Endothelial cell of umbilical vein (primary cell): Measurements from ENCODE around the gene TGFBR2. TPM values are rescaled to one million over a fixed set of nuclear protein-coding genes. Genes with fewer than 3 reads are reported as not detected.

Source experiments
- BruUV-seq: library from RNA; stranded (reverse); fragments of 400-500 nt; replicated peaks from 2 replicates; lab custom pipeline; 2021; lab: Mats Ljungman, UMichigan
- CTCF ChIA-PET: fragments of 300-600, 350-600 bp; sonication (Branson Sonifier 250); formaldehyde crosslinking; loops from one replicate; lab custom pipeline; 2021; ENCODE audit warnings: antibody characterized with exemption, inconsistent platforms; lab: Charles Lee
- POLR2A ChIA-PET: fragments of 300-600, 350-600 bp; sonication (Branson Sonifier 250); formaldehyde crosslinking; loops from one replicate; lab custom pipeline; 2021; ENCODE audit warnings: antibody characterized with exemption, inconsistent platforms; lab: Charles Lee
- DNase-seq: peaks from one replicate; pipeline ENCODE4 v3.0.0-alpha.2; 2011; ENCODE audit warnings: low read depth, low spot score
- FAIRE-seq: peaks from 2 replicates; lab custom pipeline; 2011; peaks lifted over from hg19 to GRCh38; lab: Jason Lieb, UNC
- H2AFZ ChIP-seq: 2 replicates; pipeline ENCODE4 v1.6.0; 2012; ENCODE audit warnings: low read depth, low read length, control low read depth, inconsistent platforms
- H3K27ac ChIP-seq: 2 replicates; pipeline ENCODE4 v1.5.1; 2011; ENCODE audit warnings: low read depth, mild to moderate bottlenecking, control low read depth, low read length, moderate library complexity; ENCODE audit not compliant: insufficient read depth
- H3K27me3 ChIP-seq, 2 experiments: 2 replicates each; pipeline versions ENCODE4 v1.6.0 to v1.6.1; 2011; ENCODE audit warnings: low read length in 2 of 2, mixed read lengths in 1 of 2; ENCODE audit not compliant: control insufficient read depth in 2 of 2, insufficient read depth in 2 of 2
- H3K36me3 ChIP-seq, 2 experiments: 2 replicates in 1 of 2; 3 replicates in 1 of 2; pipeline ENCODE4 v1.5.1; 2011; ENCODE audit warnings: low read length in 2 of 2, mild to moderate bottlenecking in 1 of 2, moderate library complexity in 1 of 2; ENCODE audit not compliant: control insufficient read depth in 2 of 2, insufficient read depth in 2 of 2; ENCODE audit errors: extremely low read depth in 1 of 2
- H3K4me1 ChIP-seq: 3 replicates; pipeline ENCODE4 v1.5.1; 2011; ENCODE audit warnings: mild to moderate bottlenecking, low read length; ENCODE audit not compliant: control insufficient read depth, insufficient read depth; ENCODE audit errors: extremely low read depth
- H3K4me2 ChIP-seq: 2 replicates; pipeline ENCODE4 v1.6.1; 2011; ENCODE audit warnings: low read length, control low read depth, mixed read lengths; ENCODE audit not compliant: insufficient read depth
- H3K4me3 ChIP-seq, 3 experiments: fragments of 200-600 bp in 1 of 3; sonication (generic), shearing (Covaris generic) in 1 of 3; replicated peaks in 1 of 3; 2 replicates each; pipeline ENCODE4 v1.5.1; 2011 to 2016; ENCODE audit warnings: control low read depth in 3 of 3, low read length in 3 of 3, mild to moderate bottlenecking in 2 of 3, inconsistent platforms in 1 of 3, low read depth in 1 of 3, moderate library complexity in 1 of 3; ENCODE audit not compliant: insufficient read depth in 1 of 3
- H3K79me2 ChIP-seq: 2 replicates; pipeline ENCODE4 v1.6.0; 2012; ENCODE audit warnings: low read length, inconsistent platforms; ENCODE audit not compliant: control insufficient read depth, insufficient read depth
- H3K9ac ChIP-seq: replicated peaks from 2 replicates; pipeline ENCODE3; 2011; ENCODE audit warnings: low read length, control low read depth; ENCODE audit not compliant: insufficient read depth; ENCODE audit errors: extremely low read depth
- H3K9me1 ChIP-seq: replicated peaks from 3 replicates; pipeline ENCODE4 v1.6.0; 2011; ENCODE audit warnings: mild to moderate bottlenecking, low read length; ENCODE audit not compliant: control insufficient read depth, insufficient read depth; ENCODE audit errors: extremely low read depth
- H3K9me3 ChIP-seq: replicated peaks from 2 replicates; pipeline ENCODE4 v1.5.1; 2012; ENCODE audit warnings: low read length, inconsistent platforms; ENCODE audit not compliant: control insufficient read depth, insufficient read depth
- H4K20me1 ChIP-seq: replicated peaks from 2 replicates; pipeline ENCODE3; 2011; ENCODE audit warnings: mild to moderate bottlenecking, low read length; ENCODE audit not compliant: control insufficient read depth, insufficient read depth; ENCODE audit errors: extremely low read depth
- EZH2 ChIP-seq: IDR thresholded peaks from 2 replicates; pipeline ENCODE4 v1.6.1; 2012; ENCODE audit warnings: borderline replicate concordance, low read depth, mild to moderate bottlenecking, moderate library complexity, low read length, inconsistent platforms; ENCODE audit not compliant: severe bottlenecking
- FOS ChIP-seq: IDR thresholded peaks from 2 replicates; pipeline ENCODE4 v1.6.1; 2011; ENCODE audit warnings: mild to moderate bottlenecking, low read length, moderate library complexity, borderline replicate concordance; ENCODE audit not compliant: insufficient read depth
- GATA2 ChIP-seq: IDR thresholded peaks from 2 replicates; pipeline ENCODE4 v1.7.0; 2011; ENCODE audit warnings: low read depth, mild to moderate bottlenecking, moderate library complexity, mixed read lengths, low read length; ENCODE audit not compliant: insufficient read length, insufficient read depth
- JUN ChIP-seq: IDR thresholded peaks from 2 replicates; pipeline ENCODE4 v1.6.1; 2011; ENCODE audit warnings: borderline replicate concordance, low read depth; ENCODE audit not compliant: insufficient read length, insufficient read depth
- MAX ChIP-seq: IDR thresholded peaks from 2 replicates; pipeline ENCODE4 v1.6.1; 2011; ENCODE audit not compliant: insufficient read depth, insufficient read length
- MYC ChIP-seq: IDR thresholded peaks from one replicate; pipeline ENCODE4 v1.6.1; 2011; ENCODE audit warnings: mild to moderate bottlenecking, low read depth, low read length
- POLR2A ChIP-seq: IDR thresholded peaks from 2 replicates; pipeline ENCODE4 v1.6.1; 2012; ENCODE audit warnings: low read depth, mild to moderate bottlenecking, control low read depth, low read length
- dilution Hi-C: fragments of 300-500 bp; cut with MboI; formaldehyde crosslinking; loops from one replicate; pipeline ENCODE4 v1.15.0; 2019; ENCODE audit warnings: low sequenced_read_pairs; ENCODE audit not compliant: extremely low pct_ligation_motif_present
- intact Hi-C: fragments of 100-400 bp; cut with micrococcal nuclease; formaldehyde crosslinking; loops from one replicate; pipeline ENCODE4 v1.10.0; 2022
- polyA plus RNA-seq, 4 experiments: library from polyadenylated mRNA; depleted of rRNA in 3 of 4; stranded (reverse) in 3 of 4; unstranded in 1 of 4; fragments of >200 nt; gene quantifications; 2 replicates each; pipeline versions ENCODE4 v1.2.1 to v1.2.3, GENCODE V29; 2011 to 2012; ENCODE audit warnings: missing spikeins in 1 of 4
- total RNA-seq: library from RNA; stranded (reverse); gene quantifications from 2 replicates; pipeline ENCODE4 v1.2.3, GENCODE V29; 2021
- TF ChIP-seq, protein P1 (sequence below), 2 donors: IDR thresholded peaks; 1 replicate in 1 of 2; 2 replicates in 1 of 2; pipeline ENCODE4 v1.5.1; 2011; ENCODE audit warnings: low read length in 2 of 2, mild to moderate bottlenecking in 2 of 2, moderate library complexity in 2 of 2, control low read depth in 1 of 2, inconsistent platforms in 1 of 2, low read depth in 1 of 2; ENCODE audit not compliant: insufficient read depth in 1 of 2; ENCODE audit errors: extremely low read depth in 1 of 2

Gene TGFBR2
- total and polyA plus RNA-seq, 2 donors (not counting 3 experiments of a cell fraction or from before 2014, with no cell fraction given): 227 to 250 TPM

DNA sequence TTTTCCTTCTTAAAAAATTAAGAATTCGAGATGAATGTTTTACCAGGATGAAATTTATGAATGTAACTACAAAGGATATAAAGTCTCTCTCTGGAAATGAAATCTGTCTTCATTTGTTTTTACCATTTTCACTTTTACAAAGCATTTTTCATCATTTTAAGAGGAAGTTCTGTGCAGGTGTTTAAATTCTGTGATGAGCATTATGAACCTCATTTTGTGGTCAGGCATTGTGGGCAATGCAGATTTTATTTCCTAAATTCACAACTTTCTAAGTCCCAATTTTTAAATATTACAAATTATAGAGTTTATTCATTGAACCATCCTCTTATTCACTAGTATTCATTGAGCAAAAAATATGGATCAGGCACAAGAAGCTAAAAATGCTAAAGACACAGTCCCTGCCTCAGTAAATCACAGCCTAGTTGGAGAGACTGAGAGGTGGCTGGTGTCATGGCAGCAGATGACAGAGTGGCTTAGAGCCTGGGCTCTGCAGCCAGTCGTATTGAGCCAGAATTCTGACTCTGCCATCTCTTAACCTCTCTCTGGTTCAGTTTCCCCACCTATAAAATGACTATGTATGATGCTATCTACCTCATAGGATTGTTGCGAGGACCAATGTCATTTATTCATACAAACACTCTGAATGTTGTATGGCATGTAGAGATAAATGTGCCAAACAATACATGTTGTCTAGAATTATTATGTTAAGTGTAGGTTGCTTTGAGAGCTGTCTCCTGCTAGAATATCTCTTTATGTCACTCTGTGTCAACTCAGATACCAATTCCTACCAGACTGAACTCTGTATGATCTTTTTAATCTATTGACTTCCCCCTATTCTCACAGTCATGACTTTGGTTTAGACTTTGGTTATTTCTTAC lies 7.5 kb upstream of the TGFBR2 start:
- CTCF ChIA-PET: interaction anchor here (0.8 kb wide), 1 partner anchor 9 kb away, joined by 3 read pairs; no protein-coding TSS in a partner anchor
- Histone ChIP-seq H3K27ac (no peak overlapping the region), H3K9me3 (no peaks in the 10 kb centered on the region), H4K20me1 (no peaks in the 10 kb centered on the region), H3K9ac (no peak overlapping the region), H3K9me1 (no peaks in the 10 kb centered on the region), H3K4me1 (peaks cover 11% of the 10 kb centered on the region), H3K36me3 (no peaks in the 10 kb centered on the region), H3K79me2 (no peaks in the 10 kb centered on the region), H3K27me3 (no peaks in the 10 kb centered on the region), H3K4me3 (no peak overlapping the region), H3K4me2 (no peak overlapping the region), H2AFZ (no peak overlapping the region)
- DNase-seq: no peak
- no peak for TF ChIP-seq MAX
- TF ChIP-seq EZH2: no peak
- TF ChIP-seq, protein P1, sequence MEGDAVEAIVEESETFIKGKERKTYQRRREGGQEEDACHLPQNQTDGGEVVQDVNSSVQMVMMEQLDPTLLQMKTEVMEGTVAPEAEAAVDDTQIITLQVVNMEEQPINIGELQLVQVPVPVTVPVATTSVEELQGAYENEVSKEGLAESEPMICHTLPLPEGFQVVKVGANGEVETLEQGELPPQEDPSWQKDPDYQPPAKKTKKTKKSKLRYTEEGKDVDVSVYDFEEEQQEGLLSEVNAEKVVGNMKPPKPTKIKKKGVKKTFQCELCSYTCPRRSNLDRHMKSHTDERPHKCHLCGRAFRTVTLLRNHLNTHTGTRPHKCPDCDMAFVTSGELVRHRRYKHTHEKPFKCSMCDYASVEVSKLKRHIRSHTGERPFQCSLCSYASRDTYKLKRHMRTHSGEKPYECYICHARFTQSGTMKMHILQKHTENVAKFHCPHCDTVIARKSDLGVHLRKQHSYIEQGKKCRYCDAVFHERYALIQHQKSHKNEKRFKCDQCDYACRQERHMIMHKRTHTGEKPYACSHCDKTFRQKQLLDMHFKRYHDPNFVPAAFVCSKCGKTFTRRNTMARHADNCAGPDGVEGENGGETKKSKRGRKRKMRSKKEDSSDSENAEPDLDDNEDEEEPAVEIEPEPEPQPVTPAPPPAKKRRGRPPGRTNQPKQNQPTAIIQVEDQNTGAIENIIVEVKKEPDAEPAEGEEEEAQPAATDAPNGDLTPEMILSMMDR (IDR thresholded peaks at IDR 0.05; ENCODE audit: extremely low read depth in 1 of 2, insufficient read depth in 1 of 2, low read depth in 1 of 2, low read length in 2 of 2): no peak
- no peak for TF ChIP-seq MYC
- TF ChIP-seq JUN: no peak
- TF ChIP-seq FOS: no peak
- no peak for TF ChIP-seq POLR2A
- no peak for TF ChIP-seq GATA2
- POLR2A ChIA-PET: no interaction called here
- BruUV-seq: no TSS peak
- dilution Hi-C loops: no loop called here
- intact Hi-C loops: no loop called here
- no peak for FAIRE-seq
